ENCODE measurements around the gene CPSF4L. TPM values are rescaled to one million over a fixed set of nuclear protein-coding genes. Genes with fewer than 3 reads are reported as not detected.

The CPSF4L gene
- polyA plus RNA-seq, 3 donors, result not detected

- no peaks in the 10 kb centered on the region for H3K9me3 ChIP-seq (replicated peaks in 1 of 2; ENCODE audit: control insufficient read depth in 1 of 2, insufficient read depth in 1 of 2, low read length in 2 of 2)
- H3K79me2 ChIP-seq (ENCODE audit: insufficient read depth, low read length), result peaks cover 51% of the 10 kb centered on the region
- intact Hi-C loops (cut with micrococcal nuclease), result no loop called here
- peaks cover 37 to 49% of the 10 kb centered on the region in 2 donors for H3K4me1 ChIP-seq (ENCODE audit: control insufficient read depth in 1 of 2, insufficient read depth in 2 of 2, low read length in 2 of 2)
- TF ChIP-seq CTCF (IDR thresholded peaks at IDR 0.05), result no peak
- peaks cover 1 to 6% (median 4%) of the 10 kb centered on the region in 3 donors for H3K27me3 Mint-ChIP-seq (ENCODE audit: low read depth in 3 of 3)
- peak in 1 of 3 donors; percentile 38 for DNase-seq
- peak overlapping the region; percentile 65 for H3K9ac ChIP-seq (ENCODE audit: insufficient read depth, low read length, poor library complexity, severe bottlenecking)
- peaks cover 7% of the 10 kb centered on the region for H4K20me1 ChIP-seq (ENCODE audit: insufficient read depth, low read length)
- H3K27ac Mint-ChIP-seq, result peak overlapping the region; percentile 90 to 96 (median 95)
- peak overlapping the region; percentile 64 for H3K4me2 ChIP-seq (replicated peaks; ENCODE audit: extremely low read depth, low read length, poor library complexity, severe bottlenecking)
- peaks cover 60% of the 10 kb centered on the region for H3K4me1 Mint-ChIP-seq
- peak overlapping the region in 2 of 3 experiments; percentile 9 to 70 for H3K4me3 ChIP-seq (replicated peaks in 1 of 3; ENCODE audit: low read depth in 2 of 3, low read length in 3 of 3)
- H3K4me3 Mint-ChIP-seq, result peak overlapping the region; percentile 61 to 88
- H3K9me3 Mint-ChIP-seq, result no peaks in the 10 kb centered on the region
- H3K36me3 Mint-ChIP-seq, result peaks cover 17 to 19% of the 10 kb centered on the region in 2 donors
- H3K36me3 ChIP-seq (replicated peaks in 1 of 2; ENCODE audit: control insufficient read depth in 1 of 2, insufficient read depth in 2 of 2, low read length in 2 of 2), result no peaks in the 10 kb centered on the region
- peak overlapping the region; percentile 53 to 84 for H3K27ac ChIP-seq (ENCODE audit: low read depth in 1 of 2, low read length in 2 of 2)
- no peaks in the 10 kb centered on the region for H3K27me3 ChIP-seq (ENCODE audit: control insufficient read depth in 2 of 2, insufficient read depth in 2 of 2, low read length in 2 of 2)
- peak overlapping the region; percentile 66 for H2AFZ ChIP-seq (ENCODE audit: insufficient read depth, low read depth, low read length, poor library complexity, severe bottlenecking)
- 92% methylated on average over 8 of the region's 12 CpGs for WGBS (ENCODE audit: insufficient coverage)
Measured at GRCh38 chr17:73292031-73292531, 30.4 kb upstream of the CPSF4L start.

GRCh38 chr17:73291260-73291801 lies 29.7 kb upstream of the CPSF4L start:
- peak overlapping the region; percentile 64 for H3K4me2 ChIP-seq (replicated peaks; ENCODE audit: extremely low read depth, low read length, poor library complexity, severe bottlenecking)
- 16% methylated on average over 3 of the region's 8 CpGs for WGBS (ENCODE audit: insufficient coverage)
- DNase-seq, result peak; percentile 85 to 92 (median 89)
- H3K79me2 ChIP-seq (ENCODE audit: insufficient read depth, low read length), result peaks cover 51% of the 10 kb centered on the region
- H3K36me3 Mint-ChIP-seq, result peaks cover 19 to 24% of the 10 kb centered on the region in 2 donors
- no peaks in the 10 kb centered on the region for H3K9me3 ChIP-seq (replicated peaks in 1 of 2; ENCODE audit: control insufficient read depth in 1 of 2, insufficient read depth in 1 of 2, low read length in 2 of 2)
- intact Hi-C loops (cut with micrococcal nuclease), result loop anchor here in 1 of 2 donors (2.0 kb wide), 1 partner anchor 13 kb away; no protein-coding TSS in a partner anchor
- peaks cover 37 to 49% of the 10 kb centered on the region in 2 donors for H3K4me1 ChIP-seq (ENCODE audit: control insufficient read depth in 1 of 2, insufficient read depth in 2 of 2, low read length in 2 of 2)
- no peaks in the 10 kb centered on the region for H3K27me3 ChIP-seq (ENCODE audit: control insufficient read depth in 2 of 2, insufficient read depth in 2 of 2, low read length in 2 of 2)
- peaks cover 60% of the 10 kb centered on the region for H3K4me1 Mint-ChIP-seq
- TF ChIP-seq CTCF (IDR thresholded peaks at IDR 0.05), result no peak
- H3K27ac ChIP-seq (ENCODE audit: low read depth in 1 of 2, low read length in 2 of 2), result peak overlapping the region; percentile 53 to 84
- H3K4me3 ChIP-seq (replicated peaks in 1 of 3; ENCODE audit: low read depth in 2 of 3, low read length in 3 of 3), result peak overlapping the region; percentile 9 to 70 (median 11)
- peak overlapping the region; percentile 61 to 88 for H3K4me3 Mint-ChIP-seq
- H3K9me3 Mint-ChIP-seq, result no peaks in the 10 kb centered on the region
- H4K20me1 ChIP-seq (ENCODE audit: insufficient read depth, low read length), result peaks cover 14% of the 10 kb centered on the region
- H3K9ac ChIP-seq (ENCODE audit: insufficient read depth, low read length, poor library complexity, severe bottlenecking), result peak overlapping the region; percentile 65
- peaks cover 0 to 4% of the 10 kb centered on the region in 2 donors for H3K36me3 ChIP-seq (replicated peaks in 1 of 2; ENCODE audit: control insufficient read depth in 1 of 2, insufficient read depth in 2 of 2, low read length in 2 of 2)
- H3K27ac Mint-ChIP-seq, result peak overlapping the region; percentile 90 to 96 (median 95)
- peaks cover 1 to 6% (median 4%) of the 10 kb centered on the region in 3 donors for H3K27me3 Mint-ChIP-seq (ENCODE audit: low read depth in 3 of 3)
- H2AFZ ChIP-seq (ENCODE audit: insufficient read depth, low read depth, low read length, poor library complexity, severe bottlenecking), result peak overlapping the region; percentile 66

Data from CD14-positive monocyte (primary cell).